ACC112 (cell line): ENCODE results near the gene F7.
"Not testable (repeated sequence)": the region's sequence is repeated elsewhere in the genome, so short reads cannot be mapped to it uniquely, and the experiment has no call there.

Source experiments
- H2AFZ ChIP-seq: fragments of 200-600 bp; sonication (generic); one replicate; pipeline ENCODE4 v1.6.0; 2017; ENCODE audit warnings: antibody characterized with exemption, low read length; ENCODE audit not compliant: unreplicated experiment
- H3K27ac ChIP-seq: fragments of 200-600 bp; sonication (generic); 2 replicates; pipeline ENCODE4 v1.5.1; 2014; ENCODE audit warnings: low read depth, mild to moderate bottlenecking, antibody characterized with exemption, low read length, moderate library complexity
- H3K27me3 ChIP-seq: fragments of 200-600 bp; sonication (generic); 2 replicates; pipeline ENCODE4 v1.6.1; 2014; ENCODE audit warnings: mild to moderate bottlenecking, antibody characterized with exemption, low read length, moderate library complexity, mixed read lengths; ENCODE audit not compliant: insufficient read depth
- H3K36me3 ChIP-seq: fragments of 200-600 bp; sonication (generic); 2 replicates; pipeline ENCODE4 v1.6.1; 2016; ENCODE audit warnings: mild to moderate bottlenecking, antibody characterized with exemption, low read length, moderate library complexity, mixed read lengths; ENCODE audit not compliant: insufficient read depth
- H3K4me1 ChIP-seq: fragments of 200-600 bp; sonication (generic); one replicate; pipeline ENCODE4 v1.6.1; 2016; ENCODE audit warnings: low read length, mixed read lengths; ENCODE audit not compliant: insufficient read depth, unreplicated experiment, control insufficient read depth
- H3K4me3 ChIP-seq: fragments of 200-600 bp; sonication (generic); 2 replicates; pipeline ENCODE4 v1.5.1; 2014; ENCODE audit warnings: mild to moderate bottlenecking, low read depth, low read length
- H3K79me2 ChIP-seq: fragments of 200-600 bp; sonication (generic); one replicate; pipeline ENCODE4 v1.6.0; 2016; ENCODE audit warnings: low read length; ENCODE audit not compliant: control insufficient read depth, unreplicated experiment, insufficient read depth

F7 gene

DNA sequence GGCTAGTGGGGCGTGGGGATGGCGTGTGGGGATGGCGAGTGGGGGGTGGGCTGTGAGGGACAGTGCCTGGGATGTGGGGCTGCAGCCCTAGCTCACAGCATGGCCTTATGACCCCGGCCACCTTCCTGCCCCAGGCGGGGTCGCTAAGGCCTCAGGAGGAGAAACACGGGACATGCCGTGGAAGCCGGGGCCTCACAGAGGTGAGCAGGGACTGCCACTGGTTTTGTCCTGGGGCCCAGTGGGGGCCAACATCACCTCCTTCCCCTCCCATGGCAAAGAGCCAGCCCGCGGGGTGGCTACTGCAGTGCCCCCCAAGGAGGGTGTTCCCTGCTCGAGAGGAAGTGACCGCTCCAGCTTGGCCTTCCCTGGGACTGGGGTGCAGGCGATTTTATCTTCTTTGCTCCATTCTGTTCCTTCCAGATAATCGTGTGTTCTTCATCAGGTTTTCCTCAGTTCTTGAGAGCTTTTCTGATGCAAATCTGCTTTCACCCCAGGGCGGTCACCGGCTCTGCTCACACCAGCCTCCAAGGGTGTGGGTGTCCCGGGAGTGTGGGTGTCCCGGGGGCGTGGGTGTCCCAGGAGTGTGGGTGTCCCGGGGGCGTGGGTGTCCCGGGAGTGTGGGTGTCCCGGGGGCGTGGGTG is 1.2 kb downstream of the F7 start:
- Histone ChIP-seq H3K79me2 (no peaks in the 10 kb centered on the region), H3K36me3 (no peaks in the 10 kb centered on the region), H3K4me1 (no peaks in the 10 kb centered on the region), H3K27me3 (peaks cover 21% of the 10 kb centered on the region), H3K27ac (no peak overlapping the region), H2AFZ (no peak overlapping the region), H3K4me3 (no peak overlapping the region)

DNA sequence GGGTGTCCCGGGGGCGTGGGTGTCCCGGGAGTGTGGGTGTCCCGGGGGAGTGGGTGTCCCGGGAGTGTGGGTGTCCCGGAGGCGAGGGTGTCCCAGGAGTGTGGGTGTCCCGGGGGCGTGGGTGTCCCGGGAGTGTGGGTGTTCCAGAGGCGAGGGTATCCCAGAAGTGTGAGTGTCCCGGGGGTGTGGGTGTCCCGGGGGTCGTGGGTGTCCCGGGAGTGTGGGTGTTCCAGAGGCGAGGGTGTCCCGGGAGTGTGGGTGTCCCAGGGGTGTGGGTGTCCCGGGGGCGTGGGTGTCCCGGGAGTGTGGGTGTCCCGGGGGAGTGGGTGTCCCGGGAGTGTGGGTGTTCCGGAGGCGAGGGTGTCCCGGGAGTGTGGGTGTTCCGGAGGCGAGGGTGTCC is 2.9 kb downstream of the F7 start:
- H3K27ac ChIP-seq, H3K4me1 ChIP-seq, H3K4me3 ChIP-seq, H2AFZ ChIP-seq, H3K79me2 ChIP-seq, H3K36me3 ChIP-seq: not testable (repeated sequence)
- peaks cover 21% of the 10 kb centered on the region for H3K27me3 ChIP-seq

- no peaks in the 10 kb centered on the region for H3K36me3 ChIP-seq
- H2AFZ ChIP-seq, result no peak overlapping the region
- 0 out of 2 replicates have a peak overlapping the region, but pooled peaks have one; percentile 63 for H3K4me3 ChIP-seq
- no peaks in the 10 kb centered on the region for H3K79me2 ChIP-seq
- H3K27ac ChIP-seq, result no peak overlapping the region
- peaks cover 21% of the 10 kb centered on the region for H3K27me3 ChIP-seq
- no peaks in the 10 kb centered on the region for H3K4me1 ChIP-seq
These were observed 3.8 kb downstream of the F7 start for GRCh38 chr13:113109151-113110047.

DNA sequence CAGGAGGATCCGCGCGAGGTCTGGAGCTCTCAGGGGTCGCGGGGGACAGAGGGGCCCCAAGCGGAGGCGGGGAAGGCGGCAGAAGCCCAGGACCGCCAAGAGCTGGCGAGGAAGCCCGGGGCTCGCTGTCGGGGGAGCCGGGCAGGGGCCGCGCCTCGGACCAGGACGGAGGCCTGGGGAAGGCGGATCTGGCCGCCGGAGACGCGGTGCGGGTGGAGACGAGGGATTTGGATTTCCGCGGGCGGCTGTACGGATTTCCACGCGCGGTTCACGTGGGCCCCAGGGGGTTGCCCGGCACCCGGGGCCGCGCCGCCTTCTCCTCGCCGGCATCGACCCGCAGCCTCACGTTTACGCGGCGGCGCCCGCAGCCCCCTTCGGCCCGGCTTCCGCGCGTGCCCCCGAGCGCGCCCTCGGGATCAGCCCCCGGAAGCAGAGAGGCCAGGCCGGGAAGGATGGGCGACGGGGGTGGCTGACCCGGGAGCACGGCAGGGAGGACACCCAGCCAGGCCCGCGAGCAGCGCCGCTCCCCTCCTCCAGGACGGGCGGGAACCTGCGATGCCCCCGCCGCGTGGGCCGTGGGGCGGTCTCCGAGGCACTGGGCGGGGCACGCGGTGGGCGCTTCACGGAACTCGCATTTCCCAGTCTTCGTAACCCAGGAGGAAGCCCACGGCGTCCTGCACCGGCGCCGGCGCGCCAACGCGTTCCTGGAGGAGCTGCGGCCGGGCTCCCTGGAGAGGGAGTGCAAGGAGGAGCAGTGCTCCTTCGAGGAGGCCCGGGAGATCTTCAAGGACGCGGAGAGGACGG is 4.7 kb downstream of the F7 start:
- Histone ChIP-seq H3K36me3 (no peaks in the 10 kb centered on the region), H3K4me3 (peak overlapping the region; percentile 63), H3K79me2 (no peaks in the 10 kb centered on the region), H3K4me1 (no peaks in the 10 kb centered on the region), H3K27ac (no peak overlapping the region), H2AFZ (no peak overlapping the region), H3K27me3 (peaks cover 21% of the 10 kb centered on the region)

DNA sequence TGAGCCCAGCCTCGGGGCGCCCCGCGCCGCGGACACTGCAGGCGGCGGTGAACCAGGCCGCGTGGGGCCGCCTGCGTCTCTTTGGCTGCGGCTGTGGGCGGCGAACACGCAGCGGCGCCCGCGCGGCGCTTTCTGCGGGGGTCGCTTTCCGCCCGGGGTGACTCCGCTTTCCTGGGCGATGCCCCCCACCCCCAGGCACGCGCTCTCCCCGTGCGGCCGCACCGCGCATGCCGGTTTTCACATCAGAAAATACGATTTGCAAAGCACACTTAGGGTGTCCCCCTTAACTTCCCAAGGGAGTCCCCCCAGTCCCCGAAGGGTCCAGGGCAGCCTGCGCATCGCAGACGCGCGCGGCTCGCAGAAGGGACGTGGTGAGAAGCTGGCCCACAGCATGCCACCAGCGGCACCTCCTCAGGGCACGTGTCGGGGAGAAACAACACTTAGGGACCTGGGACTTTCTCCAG is 5.3 kb downstream of the F7 start:
- Histone ChIP-seq H3K4me3 (peak overlapping the region; percentile 63), H3K36me3 (no peaks in the 10 kb centered on the region), H3K79me2 (no peaks in the 10 kb centered on the region), H2AFZ (no peak overlapping the region), H3K4me1 (no peaks in the 10 kb centered on the region), H3K27ac (no peak overlapping the region), H3K27me3 (peaks cover 21% of the 10 kb centered on the region)

GRCh38 chr13:113111821-113112220 is 6.2 kb downstream of the F7 start:
- not testable (repeated sequence) for H3K36me3 ChIP-seq, H3K27ac ChIP-seq, H3K79me2 ChIP-seq, H3K4me3 ChIP-seq, H3K4me1 ChIP-seq, H2AFZ ChIP-seq
- peaks cover 21% of the 10 kb centered on the region for H3K27me3 ChIP-seq

DNA sequence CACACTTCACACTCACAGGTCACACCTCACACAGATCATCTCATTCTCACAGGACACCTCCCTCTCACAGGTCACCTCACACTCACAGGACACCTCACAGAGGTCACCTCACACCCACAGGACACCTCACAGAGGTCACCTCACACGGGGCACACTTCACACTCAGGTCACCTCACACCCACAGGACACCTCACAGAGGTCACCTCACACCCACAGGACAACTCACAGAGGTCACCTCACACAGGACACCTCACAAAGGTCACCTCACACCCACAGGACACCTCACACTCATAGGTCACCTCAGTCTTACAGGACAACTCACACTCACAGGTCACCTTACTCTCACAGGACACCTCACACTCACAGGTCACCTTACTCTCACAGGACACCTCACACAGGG is 6.9 kb downstream of the F7 start:
- peaks cover 21% of the 10 kb centered on the region for H3K27me3 ChIP-seq

DNA sequence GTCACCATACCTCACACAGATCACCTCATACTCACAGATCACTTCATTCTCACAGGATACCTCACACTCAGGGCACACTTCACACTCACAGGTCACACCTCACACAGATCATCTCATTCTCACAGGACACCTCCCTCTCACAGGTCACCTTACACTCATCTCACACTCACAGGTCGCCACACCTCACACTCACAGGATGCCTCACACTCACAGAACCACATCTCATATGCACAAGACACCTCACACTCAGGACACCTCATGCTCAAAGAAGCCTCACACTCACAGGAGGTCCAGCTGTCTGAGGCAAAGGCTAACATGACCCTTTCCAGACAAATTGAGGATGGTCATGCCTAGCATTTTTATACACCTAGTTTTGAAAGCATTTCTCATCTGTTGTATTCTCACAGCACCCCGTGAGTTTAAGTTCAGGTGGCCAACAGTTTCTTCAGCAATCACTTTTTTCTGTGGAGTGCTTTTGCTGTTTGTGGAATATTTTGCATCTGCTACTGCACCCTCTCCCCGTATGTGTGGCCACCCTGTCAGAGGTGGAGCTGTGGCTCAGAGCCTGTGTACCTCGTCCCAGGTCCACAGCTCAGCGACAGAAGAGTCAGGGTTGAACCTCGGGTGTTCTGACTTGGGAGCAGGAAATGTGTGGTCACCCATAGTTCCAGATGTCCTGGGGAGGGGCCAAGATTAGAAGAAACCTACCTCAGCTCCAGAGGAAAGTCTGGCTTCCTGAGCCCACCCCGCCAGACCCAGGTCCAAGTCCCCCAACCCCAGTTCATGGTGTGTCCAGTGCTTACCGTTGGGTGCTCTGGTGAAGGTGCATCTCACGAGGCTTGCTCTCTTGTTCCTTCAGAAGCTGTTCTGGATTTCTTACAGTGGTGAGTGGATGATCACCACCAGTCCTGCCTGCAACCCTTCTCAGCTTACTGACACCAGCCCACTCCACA is 7.6 kb downstream of the F7 start:
- Histone ChIP-seq H3K36me3 (no peaks in the 10 kb centered on the region), H3K4me1 (peaks cover 4% of the 10 kb centered on the region), H3K79me2 (no peaks in the 10 kb centered on the region), H2AFZ (no peak overlapping the region), H3K27me3 (peaks cover 21% of the 10 kb centered on the region), H3K27ac (no peak overlapping the region), H3K4me3 (no peak overlapping the region)

More for the DNA sequence above, 6.9 kb downstream of the F7 start:
- not testable (repeated sequence) for H2AFZ ChIP-seq, H3K4me1 ChIP-seq, H3K79me2 ChIP-seq, H3K27ac ChIP-seq, H3K36me3 ChIP-seq, H3K4me3 ChIP-seq

- Histone ChIP-seq H3K27ac (no peak overlapping the region), H3K79me2 (no peaks in the 10 kb centered on the region), H3K27me3 (peaks cover 21% of the 10 kb centered on the region), H3K4me1 (peaks cover 4% of the 10 kb centered on the region), H3K36me3 (no peaks in the 10 kb centered on the region), H2AFZ (no peak overlapping the region), H3K4me3 (no peak overlapping the region)
These were observed 8.3 kb downstream of the F7 start for GRCh38 chr13:113113846-113114271.
